Activated CD8-positive, alpha-beta memory T cell treated with anti-CD3 and anti-CD28 coated beads, Interleukin-2, amount 50 U/mL, for 48 hours (primary cell): ENCODE data around the gene FXR2.
"Not testable (repeated sequence)": the region's sequence is repeated elsewhere in the genome, so short reads cannot be mapped to it uniquely, and the experiment has no call there.

Source experiments
- DNase-seq: peaks from one replicate; pipeline ENCODE4 v3.0.0-alpha.2; 2020

Gene FXR2

DNA sequence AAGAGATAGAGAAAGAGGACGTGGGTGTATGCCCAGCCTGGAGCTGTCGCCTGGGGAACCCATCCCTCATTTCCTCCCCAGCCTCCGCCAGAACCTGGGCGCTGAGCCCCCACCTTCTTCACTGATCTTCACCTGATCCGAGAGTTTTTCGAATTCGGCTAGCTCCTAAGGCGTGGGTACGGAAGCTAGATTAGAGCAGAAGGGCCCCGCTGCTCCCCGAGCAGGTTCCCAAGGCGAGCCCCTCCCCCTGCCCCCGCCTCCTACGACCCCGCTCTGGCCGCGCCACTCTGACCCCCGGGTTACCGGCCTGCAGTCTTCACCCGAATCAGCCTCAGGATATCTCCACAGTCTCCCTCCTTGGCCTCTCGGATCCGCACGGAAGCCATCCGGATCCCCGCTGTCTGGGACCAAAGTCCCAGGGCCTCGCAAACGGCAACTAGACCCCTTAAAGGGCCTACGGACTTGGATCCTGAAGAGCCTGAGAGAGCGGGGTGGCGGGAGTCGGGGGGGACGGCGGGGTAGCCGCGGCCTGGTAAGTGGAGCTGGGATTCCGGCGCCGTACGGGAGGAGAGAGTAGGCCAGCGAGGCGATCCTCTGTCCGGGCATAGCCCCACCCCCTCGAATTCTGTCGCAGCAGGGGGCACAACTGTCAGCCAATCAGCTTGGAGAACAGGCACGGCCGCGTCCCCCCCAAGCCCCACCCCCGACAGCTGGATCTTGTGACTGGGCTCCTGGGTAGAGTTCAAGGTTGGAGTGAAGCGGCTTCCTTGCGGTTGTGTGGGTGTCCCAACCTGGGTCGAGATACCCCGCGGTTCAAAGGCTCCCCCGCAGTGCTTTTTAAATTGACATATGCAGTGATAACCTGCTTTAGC, 12.8 kb upstream of the FXR2 start, which contains the start of gene SAT2:
Gene SAT2 (minus strand): TSS at position 572 of the 872 bp plus-strand sequence. CDS start 186 bp downstream, at position 386.
- peak; percentile 88 for DNase-seq

DNA sequence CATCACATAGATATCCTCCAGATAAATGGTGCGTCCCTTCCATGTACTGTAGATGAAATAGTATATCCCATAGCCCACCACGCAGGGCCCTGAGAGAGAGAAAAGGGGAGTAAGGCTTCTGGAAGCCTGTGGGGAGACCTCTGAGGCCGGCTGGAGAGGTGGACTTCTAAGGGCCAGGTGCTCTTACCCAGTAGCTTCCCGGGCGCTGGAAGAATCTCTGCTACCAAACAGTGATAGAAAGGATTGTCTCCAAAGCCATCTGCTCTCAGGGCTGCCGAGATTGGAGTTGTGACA, 12.2 kb upstream of the FXR2 start:
- DNase-seq, result no peak

DNA sequence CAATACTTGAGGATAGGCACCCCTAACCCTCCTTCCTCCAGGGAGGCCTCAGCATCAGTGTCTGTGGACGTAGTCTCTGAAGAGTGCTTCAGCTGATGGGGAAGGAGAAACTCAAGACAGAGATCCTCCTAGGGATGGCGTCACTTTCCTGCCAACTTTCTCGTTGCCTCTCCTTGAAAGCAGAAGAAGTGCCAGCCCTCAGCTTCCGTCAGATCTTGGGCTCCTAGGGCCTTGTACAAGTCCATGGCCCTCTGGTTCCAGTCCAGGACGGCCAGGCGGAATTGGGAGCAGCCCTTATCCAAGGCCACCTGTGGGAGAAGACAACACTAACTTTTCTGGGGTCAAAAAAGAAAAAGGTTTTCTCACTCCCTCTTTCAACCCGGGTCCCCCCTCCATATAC, 11.6 kb upstream of the FXR2 start:
- no peak for DNase-seq

DNA sequence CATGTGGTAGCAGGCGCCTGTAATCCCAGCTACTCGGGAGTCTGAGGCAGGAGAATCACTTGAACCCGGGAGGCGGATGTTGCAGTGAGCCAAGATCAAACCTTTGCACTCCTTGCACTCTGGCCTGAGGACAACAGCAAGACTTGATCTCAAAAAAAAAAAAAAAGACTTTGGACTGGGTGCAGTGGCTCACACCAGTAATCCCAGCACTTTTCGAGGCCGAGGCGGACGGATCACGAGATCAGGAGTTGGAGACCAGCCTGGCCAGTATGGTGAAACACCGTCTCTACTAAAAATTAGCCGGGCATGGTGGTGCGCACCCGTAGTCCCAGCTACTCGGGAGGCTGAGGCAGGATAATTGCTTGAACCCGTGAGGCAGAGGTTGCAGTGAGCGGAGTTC, 11.1 kb upstream of the FXR2 start:
- not testable (repeated sequence) for DNase-seq

DNA sequence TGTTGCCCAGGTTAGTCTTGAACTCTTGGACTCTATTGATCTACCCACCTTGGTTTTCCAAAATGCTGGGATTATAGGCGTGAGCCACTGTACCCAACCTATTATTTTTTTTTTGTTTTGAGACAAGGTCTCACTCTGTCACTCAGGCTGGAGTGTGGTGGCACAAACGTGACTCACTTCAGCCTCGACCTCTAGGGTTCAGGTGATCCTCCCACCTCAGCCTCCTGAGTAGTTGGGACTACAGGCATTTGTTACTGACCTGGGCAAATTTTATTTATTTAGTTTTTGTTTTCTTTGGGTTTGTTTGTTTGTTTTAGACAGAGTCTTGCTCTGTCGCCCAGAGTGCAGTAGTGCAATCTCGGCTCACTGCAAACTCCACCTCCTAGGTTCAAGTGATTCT, 9.0 kb upstream of the FXR2 start:
- DNase-seq, result no peak

DNA sequence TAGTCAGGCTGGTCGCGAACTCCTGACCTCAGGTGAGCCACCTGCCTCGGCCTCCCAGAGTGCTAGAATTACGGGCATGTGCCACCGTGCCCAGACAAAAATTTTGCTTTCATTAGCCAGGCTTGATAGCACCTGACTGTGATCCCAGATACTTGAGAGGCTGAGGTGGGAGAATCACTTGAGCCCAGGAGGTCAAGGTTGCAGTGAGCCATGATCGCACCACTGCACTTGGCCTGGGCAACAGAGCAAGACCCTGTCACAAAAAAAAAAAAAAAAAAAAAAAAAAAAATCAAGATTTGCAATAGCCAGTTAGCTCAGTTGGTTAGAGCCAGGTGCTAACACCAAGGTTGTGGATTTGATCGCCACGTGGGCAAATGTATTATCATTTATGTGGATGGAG, 6.1 kb upstream of the FXR2 start:
- no peak for DNase-seq

DNA sequence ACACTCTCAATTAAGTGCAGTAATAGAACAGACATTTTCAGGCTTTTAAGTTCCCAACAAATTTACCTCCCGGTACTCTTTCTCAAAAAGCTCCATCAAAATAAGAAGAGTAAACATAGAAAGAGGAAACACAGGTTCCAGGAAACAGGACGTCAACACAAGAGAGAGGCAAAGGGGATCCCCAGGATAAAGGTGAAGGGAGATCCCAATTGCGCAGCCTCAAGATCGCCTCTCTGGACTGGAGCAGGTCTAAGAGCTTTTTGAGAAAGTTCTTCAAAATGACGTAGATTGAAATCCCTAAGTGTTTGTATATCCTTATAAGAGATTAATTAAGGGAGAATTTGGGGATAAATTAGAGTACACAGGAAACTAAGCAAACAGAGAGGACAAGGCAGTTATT, 3.9 kb upstream of the FXR2 start:
- DNase-seq, result no peak

DNA sequence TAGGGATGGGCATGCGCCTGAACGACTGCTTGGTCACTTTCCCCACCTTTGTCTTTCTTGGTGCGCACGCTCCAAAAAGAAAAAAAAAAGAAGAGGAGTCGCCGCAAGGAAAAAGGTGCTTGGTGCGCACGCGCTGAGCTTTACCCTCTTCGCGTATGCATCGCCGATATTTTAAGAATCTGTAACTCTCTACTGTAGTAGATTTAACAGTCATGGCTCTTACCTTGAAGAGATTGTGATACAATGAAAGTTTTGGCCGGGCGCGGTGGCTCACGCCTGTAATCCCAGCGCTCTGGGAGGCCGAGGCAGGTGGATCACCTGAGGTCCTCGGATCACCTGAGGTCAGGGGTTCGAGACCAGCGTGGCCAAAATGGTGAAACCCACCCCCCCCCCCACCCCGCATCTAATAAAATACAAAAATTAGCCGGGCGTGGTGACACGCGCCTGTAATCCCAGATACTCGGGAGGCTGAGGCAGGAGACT, 609 bp upstream of the FXR2 start:
- no peak for DNase-seq

DNA sequence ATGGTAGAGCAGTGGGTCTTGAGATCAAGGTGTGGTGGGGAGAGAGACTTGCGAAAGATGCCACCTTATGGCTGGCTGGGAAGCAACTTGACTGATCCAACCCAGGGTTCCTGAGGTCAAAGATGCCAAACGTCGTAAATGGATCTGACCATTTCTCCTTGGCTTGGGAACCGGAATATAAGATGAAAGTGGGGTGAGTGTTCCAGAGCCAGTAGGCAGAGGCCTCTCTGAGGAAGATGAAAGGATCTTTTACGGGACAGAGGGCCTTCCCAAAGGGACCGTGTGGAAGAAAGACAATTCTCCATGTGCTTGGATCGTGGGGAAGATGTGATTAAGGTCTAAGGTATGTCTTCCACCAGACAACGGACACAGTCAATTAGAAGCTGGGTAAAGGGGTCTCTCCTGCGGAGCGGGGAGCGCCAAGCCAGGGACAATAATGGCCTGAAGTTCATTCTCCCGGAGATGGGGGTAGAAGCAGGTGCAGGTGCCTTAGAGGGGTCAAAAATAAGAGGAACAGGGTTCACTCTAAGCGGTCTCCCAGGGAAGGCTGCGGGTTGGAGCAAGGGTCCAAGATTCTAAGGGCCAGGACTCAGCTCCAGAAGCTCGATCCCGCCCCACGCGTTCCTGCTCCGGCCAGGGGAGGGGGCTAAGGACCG, 800 bp downstream of the FXR2 start:
- DNase-seq, result no peak

DNA sequence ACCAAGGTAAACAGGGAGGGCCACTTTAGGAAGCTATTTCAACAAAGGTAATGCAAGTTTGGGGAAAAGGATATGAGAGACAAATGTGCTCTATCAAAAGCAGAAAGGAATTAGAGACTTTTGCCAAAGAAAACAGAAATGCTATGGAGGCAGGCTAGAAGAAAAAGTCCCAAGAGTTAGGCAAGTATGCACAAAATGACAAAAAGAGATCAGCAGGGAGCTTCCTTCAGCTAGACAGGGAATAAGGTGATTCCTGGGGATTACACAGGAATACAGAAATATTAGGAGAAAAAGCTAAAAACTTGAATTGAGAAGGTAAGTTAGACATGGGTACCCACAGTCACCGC, 2.4 kb downstream of the FXR2 start:
- DNase-seq, result no peak

DNA sequence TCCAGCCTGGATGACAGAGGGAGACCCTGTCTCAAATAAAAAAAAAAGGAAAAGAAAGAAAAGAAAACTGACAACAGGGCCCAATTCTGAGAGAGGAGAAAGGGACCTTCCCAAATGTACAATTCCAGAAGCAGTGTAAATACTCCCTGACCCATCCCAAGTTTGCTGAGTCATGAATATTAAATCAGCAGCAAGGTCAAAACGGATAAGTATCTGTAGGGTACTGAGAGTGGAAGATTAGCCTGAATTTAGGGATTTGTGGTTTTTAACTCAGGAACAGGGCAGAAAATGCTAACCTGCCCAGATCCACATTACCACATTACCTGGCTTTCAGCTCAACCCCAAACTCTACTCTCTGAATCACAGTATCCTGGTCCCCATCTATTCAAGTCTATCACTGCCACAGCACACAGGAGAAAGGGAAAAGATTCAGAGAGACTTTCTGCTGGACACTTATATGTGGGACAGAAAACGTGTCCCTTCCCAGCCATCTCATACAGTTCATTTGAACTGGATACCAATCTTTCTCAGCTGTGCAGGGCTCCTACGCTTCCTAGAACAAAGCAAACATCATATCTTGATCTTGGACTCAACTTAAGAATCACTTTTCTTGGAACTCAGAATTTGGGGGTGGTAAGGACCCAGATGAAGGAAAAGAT, 2.9 kb downstream of the FXR2 start:
- no peak for DNase-seq

DNA sequence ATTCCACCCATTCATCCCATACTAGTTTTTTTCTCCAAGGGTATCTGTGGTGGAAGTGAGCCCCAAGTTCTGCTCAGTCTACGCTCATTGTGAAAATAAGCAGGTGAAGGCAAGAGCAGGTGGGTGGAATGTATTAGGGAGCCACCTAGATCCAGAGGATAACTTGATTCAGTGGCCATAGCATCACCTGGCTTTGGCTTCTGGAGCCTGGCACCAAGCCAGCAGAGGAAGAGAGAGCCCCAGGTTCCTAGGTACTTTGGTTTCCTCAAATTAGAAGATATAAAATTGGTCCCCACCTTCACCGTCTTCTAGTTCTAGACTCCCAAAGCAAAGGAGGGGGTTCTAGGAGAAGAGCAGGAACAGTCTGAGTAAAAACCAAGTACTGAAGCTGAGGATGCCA, 4.1 kb downstream of the FXR2 start:
- DNase-seq, result no peak

DNA sequence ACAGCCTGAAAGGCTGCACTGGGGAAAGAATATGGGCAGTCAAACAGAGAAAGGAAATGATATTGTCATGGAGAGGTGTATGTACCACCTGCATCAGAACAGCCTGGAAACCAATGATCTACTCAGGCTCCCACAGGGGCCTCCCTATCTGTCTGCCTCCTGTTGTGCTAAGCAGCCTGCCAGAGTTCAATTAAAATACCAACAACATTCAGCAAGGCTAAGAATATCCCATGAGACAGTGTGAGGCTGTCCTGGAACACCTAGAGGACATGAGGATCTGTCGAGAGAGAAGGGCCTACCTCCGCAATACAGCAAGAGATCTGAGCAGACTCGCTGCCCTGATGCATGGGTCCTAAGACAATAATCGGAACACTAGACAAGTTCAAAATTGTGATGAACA, 8.4 kb downstream of the FXR2 start:
- no peak for DNase-seq

DNA sequence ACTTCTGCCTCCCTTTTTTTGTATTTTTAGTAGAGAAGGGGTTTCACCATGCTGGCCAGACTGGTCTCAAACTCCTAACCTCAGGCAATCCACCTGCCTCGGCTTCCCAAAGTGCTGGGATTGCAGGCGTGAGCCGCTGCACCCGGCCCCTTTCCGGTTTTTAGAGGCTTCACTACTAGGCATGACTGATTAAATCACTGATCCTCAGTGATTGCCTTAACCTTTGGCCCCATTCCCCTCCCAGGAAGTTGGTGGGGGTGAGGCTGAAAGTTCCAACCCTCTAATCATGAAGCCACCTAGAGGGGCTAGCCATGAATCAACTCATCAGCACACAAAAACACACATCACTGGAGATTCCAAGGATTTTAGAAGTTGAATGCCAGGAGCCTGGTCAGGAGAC, 17.1 kb downstream of the FXR2 start:
- not testable (repeated sequence) for DNase-seq

DNA sequence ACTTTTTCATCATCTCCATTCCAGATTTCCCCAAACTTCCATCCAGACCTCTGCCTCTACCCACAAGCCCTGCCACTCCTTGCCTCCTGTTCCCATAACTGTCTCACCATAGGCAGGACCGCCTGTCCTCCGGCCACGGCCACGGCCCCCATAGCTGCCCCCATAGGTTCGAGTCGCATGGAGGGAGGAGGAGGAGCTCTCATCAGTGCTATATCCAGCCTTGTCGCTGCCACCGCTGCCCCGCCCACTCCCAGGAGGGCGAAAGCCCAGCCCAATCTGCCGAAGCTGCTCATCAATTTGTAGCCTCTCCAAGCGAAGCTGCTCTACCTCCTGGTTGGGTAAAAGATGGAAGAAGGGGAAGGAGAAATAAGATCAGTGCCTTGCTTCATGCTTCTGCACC, 21.4 kb downstream of the FXR2 start:
- DNase-seq, result no peak

DNA sequence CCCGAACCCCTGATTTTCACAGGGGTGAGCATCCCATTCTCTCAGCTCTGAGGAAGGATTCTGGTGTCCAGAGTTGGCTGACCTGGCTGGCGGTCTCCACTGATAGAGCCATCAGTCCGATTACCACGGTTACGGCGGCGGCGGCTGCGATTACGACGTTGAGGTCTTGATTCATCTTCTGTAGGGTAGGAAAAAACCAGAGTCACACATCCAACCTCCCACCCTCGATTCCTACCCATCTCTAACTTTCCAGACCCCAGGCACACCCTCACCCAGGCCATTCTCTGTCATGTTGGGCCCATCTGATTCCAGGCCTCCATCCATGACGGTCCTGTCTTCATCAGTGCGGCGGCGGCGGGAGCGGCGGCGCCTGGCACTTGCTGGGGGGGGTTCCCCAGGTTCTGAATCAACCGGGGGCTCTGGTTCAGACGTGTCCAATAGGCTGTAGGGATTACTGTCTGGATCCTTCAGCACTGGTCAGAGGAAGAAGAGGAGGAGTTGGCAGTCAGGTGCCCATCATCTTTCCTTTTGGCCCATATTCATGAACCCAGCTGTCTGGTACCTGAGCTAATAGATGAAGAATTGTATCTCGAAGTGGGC, 22.2 kb downstream of the FXR2 start:
- DNase-seq, result no peak

DNA sequence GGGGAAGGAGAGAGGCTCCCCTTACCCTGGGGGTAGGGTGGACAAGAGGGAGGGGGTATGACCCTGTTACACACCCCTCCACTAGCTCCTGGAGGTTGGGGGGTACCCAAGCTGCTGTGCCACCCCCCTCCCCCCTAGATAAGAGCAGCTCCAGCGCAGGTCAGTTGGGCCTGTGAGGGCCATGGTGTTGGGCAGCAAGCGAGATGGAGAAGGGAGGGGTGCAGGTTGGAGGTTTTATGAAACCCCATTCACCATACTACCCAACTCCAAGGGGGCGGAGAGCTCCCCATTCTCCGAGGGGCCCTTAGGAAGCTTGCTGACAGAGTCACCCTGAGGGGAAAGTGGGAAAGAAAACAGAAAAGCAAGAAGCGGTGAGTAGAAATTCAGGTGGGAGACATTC, 23.1 kb downstream of the FXR2 start:
- DNase-seq, result no peak

DNA sequence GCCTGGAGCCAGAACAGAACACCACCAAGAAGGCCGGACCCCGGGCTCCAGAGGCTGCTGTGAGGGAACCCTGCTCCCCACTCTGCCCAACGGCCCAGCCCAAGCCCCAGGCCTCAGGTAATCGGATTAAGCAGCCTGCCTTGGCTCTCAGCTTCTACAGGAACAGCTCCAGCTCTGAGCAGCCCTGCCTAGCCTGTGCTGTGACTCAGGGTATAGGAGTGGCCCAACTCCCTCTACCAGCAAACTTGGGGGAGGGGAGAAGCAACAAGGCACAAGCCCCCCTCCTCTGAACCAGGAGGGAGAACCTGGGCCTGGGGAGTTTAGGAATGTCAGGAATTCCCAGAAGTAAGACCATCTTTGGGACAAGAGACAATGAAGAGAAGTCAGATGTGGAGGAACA, 24.0 kb downstream of the FXR2 start:
- no peak for DNase-seq

DNA sequence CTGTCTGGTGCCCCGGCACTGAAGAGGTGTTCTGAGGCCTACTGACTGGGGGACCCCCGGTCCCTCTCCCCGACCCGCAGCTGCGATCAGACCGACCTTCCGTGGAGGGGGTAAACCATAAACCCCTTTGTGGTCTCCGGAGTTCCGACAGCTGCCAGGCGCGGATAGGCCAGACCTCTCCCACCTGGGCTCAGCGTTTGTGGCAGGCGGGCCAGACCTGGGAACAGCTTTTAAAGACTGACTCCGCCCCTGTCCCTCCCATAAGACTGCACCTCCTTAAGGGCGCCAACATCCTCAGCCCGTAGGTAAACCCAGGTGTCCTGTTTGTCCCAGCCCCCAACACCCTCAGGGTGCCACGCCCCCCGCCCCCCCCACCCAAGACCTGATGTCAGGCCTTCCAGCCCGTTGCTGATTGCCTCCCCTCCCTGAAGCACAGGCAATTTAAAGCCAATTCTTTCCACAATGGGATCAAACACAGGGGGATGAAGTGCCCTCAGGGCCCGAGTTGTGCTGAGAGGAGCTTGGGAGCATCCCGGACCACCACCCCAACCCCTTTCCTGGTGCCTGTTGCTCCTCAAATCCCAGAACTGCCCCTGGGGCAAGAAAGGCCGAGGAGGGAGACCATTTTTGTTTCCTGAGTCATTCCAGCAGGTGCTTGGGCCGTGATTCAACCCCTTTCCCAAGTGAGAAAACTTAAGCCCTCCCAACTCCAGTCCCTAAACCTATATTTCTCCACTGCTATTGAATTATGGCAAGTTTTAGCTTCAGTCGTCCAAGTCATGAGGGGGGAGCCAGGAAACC, 24.6 kb downstream of the FXR2 start, which contains the start of gene SOX15:
Gene SOX15 (minus strand): TSS at position 204 of the 801 bp plus-strand sequence. CDS start 418 bp downstream, outside the sequence.
- no peak for DNase-seq

DNA sequence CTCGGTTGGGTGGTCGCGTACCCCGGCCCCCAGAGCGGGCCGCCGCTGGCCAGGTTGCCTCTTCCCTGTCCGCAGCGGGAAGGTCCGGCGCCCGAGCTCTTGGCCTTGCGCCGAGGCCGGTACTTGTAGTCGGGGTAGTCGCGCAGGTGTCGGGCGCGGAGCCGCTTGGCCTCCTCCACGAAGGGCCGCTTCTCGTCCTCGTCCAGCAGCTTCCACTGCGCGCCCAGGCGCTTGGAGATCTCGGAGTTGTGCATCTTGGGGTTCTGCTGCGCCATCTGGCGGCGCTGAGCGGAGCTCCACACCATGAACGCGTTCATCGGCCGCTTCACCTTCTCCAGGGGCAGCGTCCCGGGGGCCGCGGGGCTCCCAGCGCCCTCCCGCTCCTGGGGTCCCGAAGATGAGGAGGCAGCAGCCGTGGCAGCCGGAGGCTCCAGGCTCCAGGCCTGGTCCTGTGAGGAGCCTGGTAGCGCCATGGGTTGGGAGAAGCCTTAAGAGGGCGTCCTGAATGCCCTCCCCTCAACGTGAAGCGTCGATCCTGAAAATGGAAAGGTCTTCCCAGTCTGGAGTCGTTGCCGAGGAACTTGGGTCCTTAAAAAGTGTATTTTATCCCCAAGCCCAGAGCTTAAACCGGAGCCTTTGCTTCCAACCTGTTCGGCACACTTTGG, 25.4 kb downstream of the FXR2 start:
- peak; percentile 84 for DNase-seq

DNA sequence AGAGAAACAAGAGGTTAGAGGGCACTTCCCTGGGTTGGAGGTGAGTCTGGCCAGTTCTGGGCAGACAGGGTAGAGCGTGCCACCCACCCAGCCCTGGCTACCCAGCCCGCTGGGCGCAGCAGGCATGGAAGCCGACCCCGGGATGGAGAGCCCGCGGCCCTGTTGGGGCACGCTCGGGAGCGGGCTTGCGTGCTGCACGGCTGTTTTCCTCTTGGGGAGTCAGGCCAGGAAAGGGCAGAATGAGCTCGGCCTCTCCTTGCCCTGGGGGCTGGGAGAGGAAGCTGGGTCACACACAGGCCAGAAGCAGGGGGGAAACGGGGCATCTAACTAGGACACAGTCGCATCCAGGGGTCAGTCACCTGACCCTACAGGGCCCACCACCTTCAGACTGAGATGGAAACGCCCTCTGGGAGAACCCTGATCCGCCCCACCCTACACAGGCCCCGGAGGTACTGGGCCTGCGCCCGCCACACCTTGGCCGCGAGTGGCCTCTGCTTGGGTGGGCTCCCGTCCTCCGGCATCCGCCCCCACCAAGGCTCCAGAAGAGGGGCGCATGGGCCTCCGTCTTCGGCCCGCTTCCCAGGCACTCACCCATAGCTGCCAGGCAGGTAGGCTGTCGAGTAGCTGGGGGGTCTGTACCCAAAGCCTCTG, 26.0 kb downstream of the FXR2 start:
- DNase-seq, result no peak
